Ovary (tissue), 3 donors: ENCODE results near the gene FRG2B.

ENCODE experiments used
- EP300 ChIP-seq: sonication (generic); formaldehyde crosslinking; IDR thresholded peaks from one replicate; pipeline ENCODE4 v1.6.1; 2017; ENCODE audit warnings: antibody characterized with exemption
- POLR2A ChIP-seq: fragments of 450-650 bp; IDR thresholded peaks from one replicate; pipeline ENCODE4 v1.6.1; 2017; ENCODE audit warnings: antibody characterized with exemption, mild to moderate bottlenecking, moderate library complexity
- TF ChIP-seq, protein P1 (sequence below), 3 donors: fragments of 450-650 bp in 2 of 3; fragments of 200-600 bp in 1 of 3; IDR thresholded peaks; one replicate each; pipeline versions ENCODE4 v1.5.1 to v1.8.0; 2016 to 2022; ENCODE audit warnings: antibody characterized with exemption in 3 of 3, mild to moderate bottlenecking in 1 of 3
- donor health status: DM: no; HTN: no; CAD: no.

DNA sequence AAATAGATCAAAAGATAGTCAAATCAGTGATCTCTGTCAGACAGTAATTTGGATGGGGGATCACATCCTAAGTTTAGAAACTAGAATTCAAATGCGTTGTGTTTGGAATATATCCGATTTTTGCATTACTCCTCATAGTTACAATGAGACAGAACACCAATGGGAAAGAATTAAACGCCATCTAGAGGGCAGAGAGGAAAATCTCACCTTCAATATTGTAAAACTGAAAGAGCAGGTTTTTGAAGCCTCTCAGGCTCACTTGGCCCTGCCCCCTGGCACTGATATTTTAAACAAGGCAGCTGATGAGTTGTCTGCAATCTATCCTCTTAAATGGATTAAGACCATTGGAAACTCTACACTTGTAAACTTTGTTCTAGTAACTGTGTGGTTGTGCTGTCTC, 17.7 kb downstream of the FRG2B start:
- TF ChIP-seq POLR2A, result no peak
- TF ChIP-seq, protein P1, sequence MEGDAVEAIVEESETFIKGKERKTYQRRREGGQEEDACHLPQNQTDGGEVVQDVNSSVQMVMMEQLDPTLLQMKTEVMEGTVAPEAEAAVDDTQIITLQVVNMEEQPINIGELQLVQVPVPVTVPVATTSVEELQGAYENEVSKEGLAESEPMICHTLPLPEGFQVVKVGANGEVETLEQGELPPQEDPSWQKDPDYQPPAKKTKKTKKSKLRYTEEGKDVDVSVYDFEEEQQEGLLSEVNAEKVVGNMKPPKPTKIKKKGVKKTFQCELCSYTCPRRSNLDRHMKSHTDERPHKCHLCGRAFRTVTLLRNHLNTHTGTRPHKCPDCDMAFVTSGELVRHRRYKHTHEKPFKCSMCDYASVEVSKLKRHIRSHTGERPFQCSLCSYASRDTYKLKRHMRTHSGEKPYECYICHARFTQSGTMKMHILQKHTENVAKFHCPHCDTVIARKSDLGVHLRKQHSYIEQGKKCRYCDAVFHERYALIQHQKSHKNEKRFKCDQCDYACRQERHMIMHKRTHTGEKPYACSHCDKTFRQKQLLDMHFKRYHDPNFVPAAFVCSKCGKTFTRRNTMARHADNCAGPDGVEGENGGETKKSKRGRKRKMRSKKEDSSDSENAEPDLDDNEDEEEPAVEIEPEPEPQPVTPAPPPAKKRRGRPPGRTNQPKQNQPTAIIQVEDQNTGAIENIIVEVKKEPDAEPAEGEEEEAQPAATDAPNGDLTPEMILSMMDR (IDR thresholded peaks at IDR 0.05), result no peak
- no peak for TF ChIP-seq EP300
